Liver (tissue), 9 donors: ENCODE data around the gene CELSR1. TPM values are rescaled to one million over a fixed set of nuclear protein-coding genes. Genes with fewer than 3 reads are reported as not detected.

ENCODE experiments used
- DNase-seq: peaks from one replicate; pipeline ENCODE4 v3.0.0-alpha.2; 2017; ENCODE audit warnings: low spot score
- H3K27ac ChIP-seq, 2 donors: one replicate each; pipeline ENCODE4 v1.7.0; 2013; ENCODE audit warnings: inconsistent platforms in 2 of 2, low read length in 2 of 2, control low read depth in 1 of 2, low read depth in 1 of 2, mild to moderate bottlenecking in 1 of 2
- H3K27me3 ChIP-seq, 4 donors: one replicate each; pipeline versions ENCODE4 v1.6.1 to v1.7.0; 2013; ENCODE audit warnings: low read length in 3 of 4, inconsistent platforms in 1 of 4, mild to moderate bottlenecking in 1 of 4, moderate library complexity in 1 of 4; ENCODE audit not compliant: control insufficient read depth in 4 of 4, insufficient read depth in 4 of 4
- H3K36me3 ChIP-seq, 4 donors: one replicate each; pipeline versions ENCODE4 v1.6.1 to v1.7.0; 2013; ENCODE audit warnings: low read length in 3 of 4, mild to moderate bottlenecking in 3 of 4, low read depth in 1 of 4, moderate library complexity in 1 of 4; ENCODE audit not compliant: control insufficient read depth in 4 of 4, insufficient read depth in 3 of 4
- H3K4me1 ChIP-seq, 4 donors: one replicate each; pipeline versions ENCODE4 v1.6.1 to v1.7.0; 2013; ENCODE audit warnings: low read length in 3 of 4, mild to moderate bottlenecking in 3 of 4, moderate library complexity in 1 of 4; ENCODE audit not compliant: control insufficient read depth in 4 of 4, insufficient read depth in 4 of 4
- H3K4me3 ChIP-seq, 3 donors: one replicate each; pipeline versions ENCODE4 v1.6.1 to v1.7.0; 2013; ENCODE audit warnings: low read length in 3 of 3, control low read depth in 1 of 3, low read depth in 1 of 3, mild to moderate bottlenecking in 1 of 3
- H3K9ac ChIP-seq, 2 donors: one replicate each; pipeline ENCODE4 v1.7.0; 2013; ENCODE audit warnings: low read length in 2 of 2, mild to moderate bottlenecking in 2 of 2, moderate library complexity in 2 of 2, control low read depth in 1 of 2, low read depth in 1 of 2
- H3K9me3 ChIP-seq, 4 donors: one replicate each; pipeline versions ENCODE4 v1.6.1 to v1.7.0; 2013; ENCODE audit warnings: low read length in 3 of 4; ENCODE audit not compliant: control insufficient read depth in 4 of 4
- EGR1 ChIP-seq, 2 donors: IDR thresholded peaks; 2 replicates each; pipeline ENCODE4 v1.6.1; 2016 to 2018; ENCODE audit warnings: antibody characterized with exemption in 2 of 2, low read depth in 2 of 2
- FOXA1 ChIP-seq: IDR thresholded peaks from 2 replicates; pipeline ENCODE4 v1.6.1; 2016; ENCODE audit warnings: antibody characterized with exemption
- FOXA2 ChIP-seq: IDR thresholded peaks from 2 replicates; pipeline ENCODE4 v1.6.1; 2016; ENCODE audit warnings: antibody characterized with exemption
- GABPA ChIP-seq, 2 donors: IDR thresholded peaks in 1 of 2; conservative IDR thresholded peaks in 1 of 2; 2 replicates each; pipeline ENCODE4 v1.6.1; 2016; ENCODE audit warnings: antibody characterized with exemption in 2 of 2, mild to moderate bottlenecking in 1 of 2, moderate library complexity in 1 of 2
- HNF4A ChIP-seq, 2 donors: conservative IDR thresholded peaks; 2 replicates each; pipeline ENCODE4 v1.6.1; 2016; ENCODE audit warnings: antibody characterized with exemption in 2 of 2, mild to moderate bottlenecking in 2 of 2
- HNF4G ChIP-seq: IDR thresholded peaks from 2 replicates; pipeline ENCODE4 v1.6.1; 2016; ENCODE audit warnings: antibody characterized with exemption
- JUND ChIP-seq, 2 donors: IDR thresholded peaks; 2 replicates each; pipeline ENCODE4 v1.6.1; 2016; ENCODE audit warnings: antibody characterized with exemption in 2 of 2
- NR2F2 ChIP-seq: IDR thresholded peaks from 2 replicates; pipeline ENCODE4 v1.6.1; 2016; ENCODE audit warnings: antibody characterized with exemption
- RAD21 ChIP-seq, 2 donors: IDR thresholded peaks; 2 replicates each; pipeline ENCODE4 v1.6.1; 2016; ENCODE audit warnings: antibody characterized with exemption in 2 of 2, mild to moderate bottlenecking in 2 of 2
- RXRA ChIP-seq, 2 donors: IDR thresholded peaks; 2 replicates each; pipeline ENCODE4 v1.6.1; 2017 to 2018; ENCODE audit warnings: antibody characterized with exemption in 2 of 2, mild to moderate bottlenecking in 1 of 2
- SP1 ChIP-seq: IDR thresholded peaks from 2 replicates; pipeline ENCODE4 v1.6.1; 2018; ENCODE audit warnings: antibody characterized with exemption, mild to moderate bottlenecking
- TAF1 ChIP-seq: conservative IDR thresholded peaks from 2 replicates; pipeline ENCODE4 v1.6.1; 2016; ENCODE audit warnings: antibody characterized with exemption, mild to moderate bottlenecking
- YY1 ChIP-seq: IDR thresholded peaks from 2 replicates; pipeline ENCODE4 v1.6.1; 2016; ENCODE audit warnings: antibody characterized with exemption, mild to moderate bottlenecking
- WGBS: extraction: QIAGEN DNeasy Blood & Tissue Kit; methylation state at CpG from one replicate; pipeline ENCODE4 v1.1.7; 2013; 5-methylcytosine and 5-hydroxymethylcytosine counted together
- polyA plus RNA-seq, 2 donors: library from polyadenylated mRNA; stranded (reverse) in 1 of 2; unstranded in 1 of 2; fragments of 200-250 nt in 1 of 2; fragments of >200 nt in 1 of 2; fragmentation: Nextera tagmentation in 1 of 2; extraction: Ambion mirVana in 1 of 2; gene quantifications; one replicate each; pipeline versions ENCODE4 v1.2.1 to v1.2.3, GENCODE V29; 2013 to 2015
- total RNA-seq, 2 donors: library from RNA; depleted of rRNA; stranded (reverse); fragments of >200 nt; gene quantifications; one replicate each; pipeline ENCODE4 v1.2.3, GENCODE V29; 2014
- TF ChIP-seq, protein P1 (sequence below): IDR thresholded peaks from 2 replicates; pipeline ENCODE4 v1.6.1; 2016; ENCODE audit warnings: antibody characterized with exemption, mild to moderate bottlenecking
- TF ChIP-seq, protein P2 (sequence below): IDR thresholded peaks from 2 replicates; pipeline ENCODE4 v1.6.1; 2016; ENCODE audit warnings: antibody characterized with exemption
- TF ChIP-seq, protein P3 (sequence below): IDR thresholded peaks from 2 replicates; pipeline ENCODE4 v1.6.1; 2016; ENCODE audit warnings: antibody characterized with exemption
- TF ChIP-seq, protein P4 (sequence below): IDR thresholded peaks from 2 replicates; pipeline ENCODE4 v1.6.1; 2016; ENCODE audit warnings: antibody characterized with exemption
- TF ChIP-seq, protein P5 (sequence below): fragments of 150-350 bp; IDR thresholded peaks from 2 replicates; pipeline ENCODE4 v1.5.1; 2017; ENCODE audit warnings: improper control_type of control experiment, low read depth, low read length; ENCODE audit not compliant: missing input control
- donor health status: healthy.
- donor health status: healthy.
- donor health status: healthy.
- donor health status: healthy.
- donor health status: healthy.

The CELSR1 gene
- total and polyA plus RNA-seq, 4 donors = 0.37 to 1.6 (median 1.3) TPM

DNA sequence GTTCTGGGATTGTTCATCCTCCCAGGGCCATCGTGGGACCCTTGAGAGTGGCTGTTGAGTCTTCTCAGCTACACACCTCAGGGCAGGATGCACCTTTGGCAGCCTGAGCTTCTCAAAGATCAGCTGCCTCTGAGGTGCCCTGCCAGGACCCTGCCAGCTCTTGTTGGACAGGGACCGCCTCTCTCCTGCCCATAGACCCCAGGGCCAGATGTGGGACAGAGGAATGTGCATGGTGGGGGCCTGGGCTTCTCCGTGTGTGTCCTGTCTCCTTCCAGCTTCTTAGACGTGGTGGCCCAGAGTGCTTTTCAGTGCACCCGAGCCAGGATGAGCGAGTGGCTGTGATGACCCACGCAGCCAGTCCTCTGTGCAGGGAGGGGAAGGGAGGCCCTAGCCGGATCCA is 207.8 kb downstream of the CELSR1 start:
- Histone ChIP-seq H3K9me3 (no peaks in the 10 kb centered on the region), H3K27ac (no peak overlapping the region), H3K27me3 (no peaks in the 10 kb centered on the region), H3K9ac (no peak overlapping the region), H3K36me3 (no peaks in the 10 kb centered on the region), H3K4me3 (no peak overlapping the region), H3K4me1 (no peaks in the 10 kb centered on the region)
- TF ChIP-seq NR2F2 (no peak), EGR1 (IDR thresholded peaks at IDR 0.05; ENCODE audit: low read depth in 2 of 2) (no peak), SP1 (no peak), JUND (IDR thresholded peaks at IDR 0.05) (no peak), RAD21 (IDR thresholded peaks at IDR 0.05) (no peak), FOXA1 (no peak), HNF4G (no peak)
- TF ChIP-seq, protein P1, sequence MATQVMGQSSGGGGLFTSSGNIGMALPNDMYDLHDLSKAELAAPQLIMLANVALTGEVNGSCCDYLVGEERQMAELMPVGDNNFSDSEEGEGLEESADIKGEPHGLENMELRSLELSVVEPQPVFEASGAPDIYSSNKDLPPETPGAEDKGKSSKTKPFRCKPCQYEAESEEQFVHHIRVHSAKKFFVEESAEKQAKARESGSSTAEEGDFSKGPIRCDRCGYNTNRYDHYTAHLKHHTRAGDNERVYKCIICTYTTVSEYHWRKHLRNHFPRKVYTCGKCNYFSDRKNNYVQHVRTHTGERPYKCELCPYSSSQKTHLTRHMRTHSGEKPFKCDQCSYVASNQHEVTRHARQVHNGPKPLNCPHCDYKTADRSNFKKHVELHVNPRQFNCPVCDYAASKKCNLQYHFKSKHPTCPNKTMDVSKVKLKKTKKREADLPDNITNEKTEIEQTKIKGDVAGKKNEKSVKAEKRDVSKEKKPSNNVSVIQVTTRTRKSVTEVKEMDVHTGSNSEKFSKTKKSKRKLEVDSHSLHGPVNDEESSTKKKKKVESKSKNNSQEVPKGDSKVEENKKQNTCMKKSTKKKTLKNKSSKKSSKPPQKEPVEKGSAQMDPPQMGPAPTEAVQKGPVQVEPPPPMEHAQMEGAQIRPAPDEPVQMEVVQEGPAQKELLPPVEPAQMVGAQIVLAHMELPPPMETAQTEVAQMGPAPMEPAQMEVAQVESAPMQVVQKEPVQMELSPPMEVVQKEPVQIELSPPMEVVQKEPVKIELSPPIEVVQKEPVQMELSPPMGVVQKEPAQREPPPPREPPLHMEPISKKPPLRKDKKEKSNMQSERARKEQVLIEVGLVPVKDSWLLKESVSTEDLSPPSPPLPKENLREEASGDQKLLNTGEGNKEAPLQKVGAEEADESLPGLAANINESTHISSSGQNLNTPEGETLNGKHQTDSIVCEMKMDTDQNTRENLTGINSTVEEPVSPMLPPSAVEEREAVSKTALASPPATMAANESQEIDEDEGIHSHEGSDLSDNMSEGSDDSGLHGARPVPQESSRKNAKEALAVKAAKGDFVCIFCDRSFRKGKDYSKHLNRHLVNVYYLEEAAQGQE = no peak
- TF ChIP-seq, protein P2, sequence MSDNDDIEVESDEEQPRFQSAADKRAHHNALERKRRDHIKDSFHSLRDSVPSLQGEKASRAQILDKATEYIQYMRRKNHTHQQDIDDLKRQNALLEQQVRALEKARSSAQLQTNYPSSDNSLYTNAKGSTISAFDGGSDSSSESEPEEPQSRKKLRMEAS = no peak
- TF ChIP-seq, protein P3, sequence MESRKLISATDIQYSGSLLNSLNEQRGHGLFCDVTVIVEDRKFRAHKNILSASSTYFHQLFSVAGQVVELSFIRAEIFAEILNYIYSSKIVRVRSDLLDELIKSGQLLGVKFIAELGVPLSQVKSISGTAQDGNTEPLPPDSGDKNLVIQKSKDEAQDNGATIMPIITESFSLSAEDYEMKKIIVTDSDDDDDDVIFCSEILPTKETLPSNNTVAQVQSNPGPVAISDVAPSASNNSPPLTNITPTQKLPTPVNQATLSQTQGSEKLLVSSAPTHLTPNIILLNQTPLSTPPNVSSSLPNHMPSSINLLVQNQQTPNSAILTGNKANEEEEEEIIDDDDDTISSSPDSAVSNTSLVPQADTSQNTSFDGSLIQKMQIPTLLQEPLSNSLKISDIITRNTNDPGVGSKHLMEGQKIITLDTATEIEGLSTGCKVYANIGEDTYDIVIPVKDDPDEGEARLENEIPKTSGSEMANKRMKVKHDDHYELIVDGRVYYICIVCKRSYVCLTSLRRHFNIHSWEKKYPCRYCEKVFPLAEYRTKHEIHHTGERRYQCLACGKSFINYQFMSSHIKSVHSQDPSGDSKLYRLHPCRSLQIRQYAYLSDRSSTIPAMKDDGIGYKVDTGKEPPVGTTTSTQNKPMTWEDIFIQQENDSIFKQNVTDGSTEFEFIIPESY = no peak
- no peak for DNase-seq
- WGBS = 96% methylated on average over 8 of the region's 8 CpGs

DNA sequence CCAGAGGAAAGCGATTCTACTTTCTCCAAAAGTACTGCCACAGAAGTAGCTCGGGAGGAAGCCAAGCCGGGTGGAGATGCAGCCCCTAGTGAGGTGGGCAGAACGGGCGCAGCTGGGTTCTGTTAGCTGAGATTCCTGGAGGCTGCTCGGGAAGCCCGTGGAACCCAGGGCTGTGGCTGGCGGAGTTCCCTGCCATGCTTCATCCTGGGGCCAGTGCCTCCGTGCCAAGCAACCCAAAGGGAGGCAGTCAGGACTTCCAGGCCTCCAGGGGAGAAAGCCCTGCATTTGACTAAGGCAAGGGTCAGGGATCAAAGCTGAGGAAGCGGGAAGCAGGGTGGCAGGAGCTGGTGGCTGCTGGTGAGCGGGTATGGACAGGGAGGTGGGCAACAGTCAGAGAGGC is 208.6 kb downstream of the CELSR1 start:
- Histone ChIP-seq H3K27ac (no peak overlapping the region), H3K9ac (no peak overlapping the region), H3K4me1 (no peaks in the 10 kb centered on the region), H3K4me3 (no peak overlapping the region), H3K36me3 (no peaks in the 10 kb centered on the region), H3K9me3 (no peaks in the 10 kb centered on the region), H3K27me3 (no peaks in the 10 kb centered on the region)
- 98% methylated on average over 11 of the region's 11 CpGs for WGBS
- DNase-seq = no peak
- TF ChIP-seq NR2F2 = no peak
- no peak for TF ChIP-seq FOXA1

DNA sequence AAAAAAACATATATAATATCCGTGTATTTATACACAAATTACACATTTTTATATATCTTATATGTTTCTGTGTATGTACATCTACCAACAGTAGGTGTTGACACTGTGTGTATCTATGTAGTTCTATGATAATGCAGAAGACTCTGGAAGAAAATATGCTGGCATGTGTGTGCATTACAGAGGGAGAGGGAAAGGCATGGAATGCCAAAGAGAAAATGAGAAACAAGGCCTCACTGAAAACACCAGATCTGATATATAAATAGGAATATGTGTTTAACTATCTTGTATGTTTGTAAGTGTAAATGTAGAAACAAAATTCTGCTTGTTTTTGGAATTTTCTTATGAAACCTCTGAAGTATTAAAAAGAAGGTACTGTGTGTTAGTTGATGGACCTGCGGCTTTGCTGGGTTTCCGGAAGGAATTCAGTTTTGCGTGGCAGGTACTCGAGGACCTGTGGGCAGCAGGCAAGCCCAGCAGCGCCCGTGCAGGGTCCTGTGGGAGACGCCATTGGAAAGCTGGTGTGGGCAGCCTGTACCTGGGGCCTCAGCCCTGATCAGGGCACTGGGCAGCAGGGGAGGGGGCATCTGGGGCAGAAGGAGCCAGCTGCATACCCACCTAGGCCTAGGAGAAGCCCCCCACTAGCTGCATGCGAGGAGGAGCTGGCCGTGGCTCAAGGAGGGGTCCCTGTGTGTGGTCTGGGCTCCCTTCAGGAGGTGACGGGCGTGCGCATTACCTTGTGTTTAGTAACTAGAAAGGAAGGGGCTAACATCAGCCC is 209.5 kb downstream of the CELSR1 start:
- WGBS = 96% methylated on average over 13 of the region's 13 CpGs
- Histone ChIP-seq H3K4me1 (no peaks in the 10 kb centered on the region), H3K9me3 (no peaks in the 10 kb centered on the region), H3K4me3 (no peak overlapping the region), H3K36me3 (no peaks in the 10 kb centered on the region), H3K9ac (no peak overlapping the region), H3K27me3 (no peaks in the 10 kb centered on the region), H3K27ac (no peak overlapping the region)
- DNase-seq = no peak
- TF ChIP-seq RXRA (IDR thresholded peaks at IDR 0.05) (no peak), HNF4G (no peak), FOXA2 (no peak), EGR1 (IDR thresholded peaks at IDR 0.05; ENCODE audit: low read depth in 2 of 2) (no peak), GABPA (IDR thresholded peaks at IDR 0.05 in 1 of 2, conservative IDR thresholded peaks at IDR 0.05 in 1 of 2) (no peak), RAD21 (IDR thresholded peaks at IDR 0.05) (no peak), SP1 (no peak), YY1 (no peak), JUND (IDR thresholded peaks at IDR 0.05) (no peak), FOXA1 (no peak), TAF1 (no peak), HNF4A (conservative IDR thresholded peaks at IDR 0.05) (no peak)
- TF ChIP-seq, protein P4, sequence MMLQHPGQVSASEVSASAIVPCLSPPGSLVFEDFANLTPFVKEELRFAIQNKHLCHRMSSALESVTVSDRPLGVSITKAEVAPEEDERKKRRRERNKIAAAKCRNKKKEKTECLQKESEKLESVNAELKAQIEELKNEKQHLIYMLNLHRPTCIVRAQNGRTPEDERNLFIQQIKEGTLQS = no peak
- TF ChIP-seq, protein P5, sequence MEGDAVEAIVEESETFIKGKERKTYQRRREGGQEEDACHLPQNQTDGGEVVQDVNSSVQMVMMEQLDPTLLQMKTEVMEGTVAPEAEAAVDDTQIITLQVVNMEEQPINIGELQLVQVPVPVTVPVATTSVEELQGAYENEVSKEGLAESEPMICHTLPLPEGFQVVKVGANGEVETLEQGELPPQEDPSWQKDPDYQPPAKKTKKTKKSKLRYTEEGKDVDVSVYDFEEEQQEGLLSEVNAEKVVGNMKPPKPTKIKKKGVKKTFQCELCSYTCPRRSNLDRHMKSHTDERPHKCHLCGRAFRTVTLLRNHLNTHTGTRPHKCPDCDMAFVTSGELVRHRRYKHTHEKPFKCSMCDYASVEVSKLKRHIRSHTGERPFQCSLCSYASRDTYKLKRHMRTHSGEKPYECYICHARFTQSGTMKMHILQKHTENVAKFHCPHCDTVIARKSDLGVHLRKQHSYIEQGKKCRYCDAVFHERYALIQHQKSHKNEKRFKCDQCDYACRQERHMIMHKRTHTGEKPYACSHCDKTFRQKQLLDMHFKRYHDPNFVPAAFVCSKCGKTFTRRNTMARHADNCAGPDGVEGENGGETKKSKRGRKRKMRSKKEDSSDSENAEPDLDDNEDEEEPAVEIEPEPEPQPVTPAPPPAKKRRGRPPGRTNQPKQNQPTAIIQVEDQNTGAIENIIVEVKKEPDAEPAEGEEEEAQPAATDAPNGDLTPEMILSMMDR = no peak
- TF ChIP-seq, protein P2 = no peak
